M059J (cell line): ENCODE results near the gene CAMK2B. TPM values are rescaled to one million over a fixed set of nuclear protein-coding genes. Genes with fewer than 3 reads are reported as not detected.

Source experiments
- DNase-seq: peaks from one replicate; pipeline ENCODE4 v3.0.0-alpha.2; 2012; ENCODE audit warnings: low read depth
- total RNA-seq: library from RNA; depleted of rRNA; stranded (reverse); fragments of >200 nt; shearing (Covaris generic); gene quantifications from 2 replicates; pipeline ENCODE4 v1.2.3, GENCODE V29; 2014

CAMK2B gene
- total RNA-seq, 1 experiment from 2014 or later = 0.49 TPM

DNA sequence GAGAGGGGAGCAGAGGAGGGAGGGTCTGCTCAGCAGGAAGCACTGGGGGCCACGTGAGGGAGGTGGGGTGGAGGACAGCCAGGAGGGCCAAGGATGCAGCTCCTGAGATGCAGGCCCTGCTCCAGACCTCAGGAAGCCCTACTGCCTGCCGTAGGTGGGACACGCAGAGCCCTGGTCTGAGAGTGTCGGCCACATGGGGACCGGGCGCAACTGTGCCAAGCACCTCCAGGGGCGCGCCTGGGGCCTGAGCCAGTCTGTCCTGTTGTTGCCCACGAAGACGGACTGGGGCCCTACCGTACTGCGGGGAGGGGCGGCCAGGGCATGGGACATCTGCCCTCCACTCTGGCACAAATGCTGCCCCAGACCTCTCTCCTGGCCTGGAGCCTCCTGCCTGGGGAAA, 93.0 kb downstream of the CAMK2B start:
- no peak for DNase-seq

- no peak for DNase-seq
Measured at GRCh38 chr7:44231088-44231487, 94.3 kb downstream of the CAMK2B start.

DNA sequence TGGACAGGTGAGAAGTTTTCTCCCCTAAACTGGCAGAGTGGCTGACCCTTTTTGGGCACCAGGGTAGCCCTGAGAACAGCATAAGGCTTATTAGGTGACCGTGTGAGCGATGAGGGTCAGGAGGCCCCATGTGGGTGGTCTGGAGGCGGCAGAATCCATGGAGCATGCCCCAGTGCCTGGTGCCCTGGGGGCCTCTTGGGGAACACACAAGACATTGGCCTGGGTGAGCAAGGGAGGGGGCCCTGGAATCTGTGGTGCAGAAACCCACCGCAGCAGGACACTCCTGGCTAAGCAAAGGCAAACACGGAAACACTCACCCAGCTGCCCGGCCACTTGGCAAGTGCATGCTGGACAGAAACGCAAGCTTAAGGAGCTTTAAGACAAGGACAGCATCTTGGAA, 95.1 kb downstream of the CAMK2B start:
- DNase-seq = no peak

GRCh38 chr7:44229546-44230105, 95.8 kb downstream of the CAMK2B start:
- DNase-seq = no peak

DNA sequence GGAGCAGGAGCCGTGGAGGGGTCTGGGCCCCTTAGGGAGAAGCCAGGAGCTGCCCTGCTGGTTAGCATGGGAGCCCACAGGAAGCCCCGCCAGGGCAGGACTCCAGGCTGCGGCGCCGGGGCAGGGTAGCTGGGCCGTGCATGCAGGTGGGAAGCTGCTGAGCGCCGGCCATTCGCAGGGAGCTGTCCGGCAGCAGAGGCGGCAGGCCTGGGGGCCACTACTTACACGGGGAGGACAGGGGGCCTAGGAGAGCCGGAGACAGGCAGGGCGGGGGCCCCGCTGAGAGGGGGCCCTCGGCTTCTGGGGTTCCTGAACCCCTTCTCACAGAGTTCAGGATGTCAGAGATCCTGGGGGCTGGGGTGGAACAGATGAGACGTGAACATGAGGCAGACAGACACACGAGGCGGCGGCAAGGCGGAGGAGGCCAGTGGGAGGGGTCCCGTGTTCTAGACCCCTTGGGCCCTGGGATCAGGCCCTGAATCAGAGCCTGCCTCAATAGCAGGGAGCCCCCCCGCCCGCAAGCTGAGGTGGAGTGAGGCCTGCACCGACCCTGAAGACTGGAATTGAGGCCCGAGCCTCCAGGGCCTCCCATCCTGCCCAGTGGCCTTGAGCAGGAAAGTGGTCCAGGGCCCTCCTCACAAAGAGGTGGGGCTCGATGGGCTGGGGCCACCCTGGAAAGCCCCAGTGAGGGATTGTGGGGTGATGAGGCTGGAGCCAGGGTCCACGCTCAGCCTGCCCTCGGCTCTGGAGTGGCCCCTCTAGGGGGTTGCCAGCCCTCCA, 96.6 kb downstream of the CAMK2B start:
- DNase-seq = no peak

- DNase-seq = no peak
Measured at GRCh38 chr7:44227911-44228310, 97.5 kb downstream of the CAMK2B start.

DNA sequence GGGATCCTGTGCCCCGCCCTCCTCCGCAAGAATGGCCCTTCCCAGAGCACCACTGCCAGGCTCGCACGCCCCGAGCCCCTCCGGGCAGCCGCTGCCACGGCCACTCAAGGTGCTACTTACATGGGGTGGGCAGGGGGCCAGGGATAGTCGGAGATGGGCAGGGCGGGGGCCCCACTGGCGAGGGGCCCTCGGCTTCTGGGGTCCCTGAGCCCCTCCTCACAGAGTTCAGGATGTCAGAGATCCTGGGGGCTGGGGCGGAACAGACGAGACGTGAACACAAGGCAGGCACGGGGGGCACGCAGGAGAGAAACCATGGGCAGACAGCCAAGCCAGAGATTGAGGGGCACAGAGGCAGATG, 99.0 kb downstream of the CAMK2B start:
- no peak for DNase-seq

- DNase-seq = no peak
Measured at GRCh38 chr7:44225566-44226395, 99.6 kb downstream of the CAMK2B start.

- no peak for DNase-seq
Measured at GRCh38 chr7:44224974-44225565, 100.3 kb downstream of the CAMK2B start.

DNA sequence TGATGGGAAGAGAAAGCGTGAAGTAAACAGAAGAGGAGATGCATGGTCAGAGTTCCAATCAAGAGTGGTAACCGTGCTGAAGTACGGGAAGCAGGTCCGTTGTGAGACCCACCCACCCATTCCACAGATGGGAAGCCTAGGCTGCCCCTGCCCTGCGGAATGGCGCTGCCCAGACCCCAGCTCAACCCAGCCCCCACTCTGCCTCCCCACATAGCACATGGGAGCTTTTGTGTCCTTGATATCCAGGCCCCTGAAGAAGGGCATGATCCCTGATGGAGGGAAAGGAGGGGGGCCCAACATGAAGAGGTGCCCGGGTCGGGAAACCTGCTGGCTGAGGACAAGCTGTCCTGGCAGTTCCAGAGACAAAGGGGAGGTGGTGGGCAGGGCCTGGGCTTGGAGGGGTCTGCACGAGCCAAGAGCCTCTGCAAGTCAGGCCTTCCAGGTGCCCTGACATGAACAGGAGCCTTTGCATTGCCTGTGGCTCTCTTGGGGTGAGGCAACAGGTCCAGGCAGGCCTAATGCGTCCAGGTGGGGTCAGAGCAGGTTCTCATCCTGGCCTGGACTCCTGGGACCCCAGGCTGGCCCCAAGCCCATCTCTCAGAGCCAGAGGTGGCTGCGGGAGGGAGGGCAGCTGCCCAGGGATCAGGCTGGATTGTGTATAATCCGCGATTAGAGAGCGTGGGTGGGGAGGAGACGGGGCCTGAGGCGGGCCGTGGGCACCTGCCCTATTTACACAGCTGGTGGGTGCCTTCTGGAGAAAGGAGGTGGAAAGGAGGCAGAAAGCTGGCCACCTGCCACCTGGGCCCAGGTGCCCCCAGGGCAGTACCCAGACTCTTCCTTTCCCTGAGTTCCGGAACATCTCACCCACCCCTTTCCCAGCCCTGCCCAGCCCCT, 101.1 kb downstream of the CAMK2B start:
- no peak for DNase-seq

DNA sequence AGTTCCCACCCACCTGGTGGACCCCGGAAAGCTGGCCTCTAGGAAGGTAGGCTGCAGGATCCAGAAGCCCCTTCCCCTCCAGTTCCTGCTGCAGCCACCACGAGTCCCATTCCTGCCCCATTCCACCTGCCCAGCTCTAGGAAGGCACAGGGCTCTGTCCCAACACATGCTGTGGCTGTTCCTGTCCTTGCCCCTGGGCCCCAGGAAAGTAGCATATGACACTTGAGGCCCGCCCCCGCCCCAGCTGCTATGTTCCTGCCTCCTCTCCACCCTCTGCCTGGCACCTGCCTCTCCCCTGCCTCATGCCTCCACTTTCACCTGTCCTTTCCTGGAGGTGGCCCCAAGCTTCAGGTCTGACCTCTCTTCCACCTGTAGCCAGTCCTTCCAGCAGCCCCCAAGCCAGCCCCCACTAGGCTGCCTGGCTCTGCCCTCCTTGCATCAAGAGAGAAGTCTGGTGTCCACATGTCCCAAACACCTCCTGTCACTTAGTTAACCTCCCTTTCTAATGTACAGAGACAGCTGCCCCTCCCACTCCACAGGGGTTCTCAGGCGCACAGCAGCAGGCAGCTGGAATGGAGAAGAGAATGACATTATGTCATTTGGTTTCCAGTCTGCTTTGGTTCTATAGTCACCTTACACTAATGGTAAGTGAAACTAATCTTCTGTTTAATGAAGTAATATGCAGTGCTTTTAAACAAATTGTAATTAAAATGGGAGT, 101.9 kb downstream of the CAMK2B start:
- no peak for DNase-seq

DNA sequence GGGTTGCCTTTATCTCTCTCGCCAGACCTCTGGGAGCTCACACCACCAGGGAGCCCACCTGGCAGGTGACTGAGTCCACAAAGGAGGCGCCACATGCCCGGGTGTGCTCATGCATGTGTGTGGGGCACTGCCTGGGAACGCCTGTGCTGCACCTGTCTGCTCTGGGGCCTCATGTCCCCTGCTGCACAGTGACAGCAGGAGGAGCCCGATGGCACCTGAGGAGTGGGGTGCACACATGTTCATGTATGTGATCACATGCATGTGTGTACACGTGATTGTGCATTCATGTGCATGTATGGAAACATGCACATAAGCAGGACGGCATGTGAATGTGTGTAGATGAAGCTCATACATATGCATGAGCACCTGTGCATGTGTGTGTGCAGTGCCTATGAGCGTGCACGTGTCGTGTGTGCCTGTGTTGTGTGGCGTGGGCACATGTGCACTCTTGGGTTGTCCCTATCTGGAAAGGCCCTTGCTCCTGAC, 102.6 kb downstream of the CAMK2B start:
- no peak for DNase-seq

GRCh38 chr7:44222074-44222473, 103.3 kb downstream of the CAMK2B start:
- no peak for DNase-seq

- no peak for DNase-seq
Measured at GRCh38 chr7:44221231-44221791, 104.1 kb downstream of the CAMK2B start.

- no peak for DNase-seq
Measured at GRCh38 chr7:44220358-44221112, 104.9 kb downstream of the CAMK2B start.

- no peak for DNase-seq
Measured at GRCh38 chr7:44220046-44220357, 105.4 kb downstream of the CAMK2B start.

DNA sequence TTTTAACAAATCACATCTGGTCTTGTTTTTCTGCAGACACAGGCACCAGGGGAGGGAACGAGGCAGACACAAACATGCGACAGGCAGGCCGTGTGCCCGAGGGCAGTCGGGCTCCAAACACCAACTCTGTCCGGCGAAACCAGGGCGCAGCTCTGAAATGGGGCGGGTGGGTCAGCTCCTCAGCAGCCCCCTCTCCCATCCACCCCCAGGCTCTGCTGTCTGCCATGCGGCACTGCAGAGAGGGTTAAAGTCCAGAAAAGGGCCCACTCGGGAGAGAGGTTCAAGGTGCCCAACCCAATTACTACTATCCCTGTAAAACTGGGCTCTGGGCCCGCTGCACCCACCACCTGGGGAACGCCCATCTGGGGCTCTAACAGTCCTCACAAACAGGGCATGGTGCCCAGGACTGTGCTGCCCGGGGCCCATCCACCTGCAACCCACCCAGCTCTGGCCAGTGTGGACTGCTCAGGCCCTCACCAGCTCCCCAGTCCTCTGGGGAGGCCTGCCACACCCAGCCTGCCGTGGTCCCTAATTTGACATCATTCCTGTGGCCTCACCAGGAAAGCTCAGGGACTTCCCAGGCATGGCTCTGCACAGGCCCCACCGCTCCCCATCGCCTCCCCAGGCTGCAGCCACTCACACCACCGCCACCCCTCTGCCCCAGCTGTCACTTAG, 105.9 kb downstream of the CAMK2B start:
- no peak for DNase-seq

- DNase-seq = no peak
Measured at GRCh38 chr7:44218418-44219201, 106.8 kb downstream of the CAMK2B start.
